Cardiac fibroblast (primary cell): Measurements from ENCODE around the gene SLC12A7.

Experiments
- DNase-seq, 2 donors: peaks; one replicate each; pipeline versions ENCODE4 v3.0.0 to v3.0.0-alpha.2; 2010; ENCODE audit warnings: low read depth in 2 of 2
- H3K4me3 ChIP-seq, 2 donors: replicated peaks in 1 of 2; 1 replicate in 1 of 2; 2 replicates in 1 of 2; pipeline ENCODE4 v1.5.1; 2011; ENCODE audit warnings: low read depth in 2 of 2, low read length in 2 of 2, mild to moderate bottlenecking in 2 of 2, moderate library complexity in 1 of 2
- CTCF ChIP-seq: IDR thresholded peaks from one replicate; pipeline ENCODE4 v1.5.1; 2011; ENCODE audit warnings: low read depth, mild to moderate bottlenecking, low read length, inconsistent platforms

The SLC12A7 gene

GRCh38 chr5:1108865-1109174 is 3.0 kb downstream of the SLC12A7 start:
- no peak for DNase-seq
- TF ChIP-seq CTCF, result no peak
- H3K4me3 ChIP-seq, result no peak overlapping the region

GRCh38 chr5:1108023-1108864 is 3.6 kb downstream of the SLC12A7 start:
- TF ChIP-seq CTCF, result no peak
- no peak for DNase-seq
- no peak overlapping the region for H3K4me3 ChIP-seq

- H3K4me3 ChIP-seq, result no peak overlapping the region
- TF ChIP-seq CTCF, result no peak
- no peak for DNase-seq
Observed at GRCh38 chr5:1107167-1108022, 4.5 kb downstream of the SLC12A7 start.

GRCh38 chr5:1106385-1107166 is 5.3 kb downstream of the SLC12A7 start:
- no peak for TF ChIP-seq CTCF
- no peak for DNase-seq
- no peak overlapping the region for H3K4me3 ChIP-seq

- no peak overlapping the region for H3K4me3 ChIP-seq
- no peak for TF ChIP-seq CTCF
- DNase-seq, result no peak
Observed at GRCh38 chr5:1105350-1106265, 6.3 kb downstream of the SLC12A7 start.
